ENCODE measurements around the gene KRT23.

The KRT23 gene

DNA sequence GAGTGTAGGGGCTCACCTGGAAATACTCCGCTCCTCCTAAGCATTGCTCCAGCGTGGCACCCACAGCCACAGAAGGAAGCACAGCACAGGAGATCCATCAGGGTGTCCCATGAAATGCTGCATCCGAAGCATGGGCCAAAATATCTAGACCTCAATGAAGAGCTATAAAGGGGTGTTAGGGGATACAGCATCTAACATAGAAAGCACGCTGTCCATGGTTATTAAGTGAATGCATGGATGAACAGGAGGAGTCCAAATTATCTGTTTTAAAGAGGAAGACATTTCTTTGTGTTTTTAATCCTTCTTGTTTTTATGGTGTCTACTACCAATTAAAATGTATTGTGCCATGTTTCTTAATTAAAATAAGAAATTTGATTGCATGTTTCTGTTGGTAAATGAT, 30.8 kb downstream of the KRT23 start:
- Histone ChIP-seq H3K9me2 (replicated peaks; ENCODE audit: low read depth, low read length) (no peaks in the 10 kb centered on the region), H3K36me3 (ENCODE audit: insufficient read depth, low read length) (no peaks in the 10 kb centered on the region), H3K27me3 (ENCODE audit: insufficient read depth, low read length, poor library complexity, severe bottlenecking) (no peaks in the 10 kb centered on the region), H3K4me3 (ENCODE audit: low read length, poor library complexity, severe bottlenecking) (no peak overlapping the region), H3K9ac (ENCODE audit: low read depth, low read length, poor library complexity, severe bottlenecking) (no peak overlapping the region), H3K4me2 (ENCODE audit: low read depth, low read length, poor library complexity, severe bottlenecking) (no peak overlapping the region), H3K79me2 (ENCODE audit: insufficient read depth, low read length) (no peaks in the 10 kb centered on the region), H3K4me1 (ENCODE audit: insufficient read depth, low read length, poor library complexity, severe bottlenecking) (no peaks in the 10 kb centered on the region), H3K9me3 (ENCODE audit: insufficient read depth, low read depth, low read length) (no peaks in the 10 kb centered on the region), H4K20me1 (ENCODE audit: insufficient read depth, low read length, poor library complexity, severe bottlenecking) (no peaks in the 10 kb centered on the region), H2AFZ (ENCODE audit: low read length) (no peak overlapping the region), H3F3A (ENCODE audit: low read depth) (no peaks in the 10 kb centered on the region)
- TF ChIP-seq, protein P1, sequence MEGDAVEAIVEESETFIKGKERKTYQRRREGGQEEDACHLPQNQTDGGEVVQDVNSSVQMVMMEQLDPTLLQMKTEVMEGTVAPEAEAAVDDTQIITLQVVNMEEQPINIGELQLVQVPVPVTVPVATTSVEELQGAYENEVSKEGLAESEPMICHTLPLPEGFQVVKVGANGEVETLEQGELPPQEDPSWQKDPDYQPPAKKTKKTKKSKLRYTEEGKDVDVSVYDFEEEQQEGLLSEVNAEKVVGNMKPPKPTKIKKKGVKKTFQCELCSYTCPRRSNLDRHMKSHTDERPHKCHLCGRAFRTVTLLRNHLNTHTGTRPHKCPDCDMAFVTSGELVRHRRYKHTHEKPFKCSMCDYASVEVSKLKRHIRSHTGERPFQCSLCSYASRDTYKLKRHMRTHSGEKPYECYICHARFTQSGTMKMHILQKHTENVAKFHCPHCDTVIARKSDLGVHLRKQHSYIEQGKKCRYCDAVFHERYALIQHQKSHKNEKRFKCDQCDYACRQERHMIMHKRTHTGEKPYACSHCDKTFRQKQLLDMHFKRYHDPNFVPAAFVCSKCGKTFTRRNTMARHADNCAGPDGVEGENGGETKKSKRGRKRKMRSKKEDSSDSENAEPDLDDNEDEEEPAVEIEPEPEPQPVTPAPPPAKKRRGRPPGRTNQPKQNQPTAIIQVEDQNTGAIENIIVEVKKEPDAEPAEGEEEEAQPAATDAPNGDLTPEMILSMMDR (conservative IDR thresholded peaks at IDR 0.05; ENCODE audit: low read length), result no peak
- TF ChIP-seq EZH2phosphoT487 (IDR thresholded peaks at IDR 0.05; ENCODE audit: borderline replicate concordance), result no peak

GRCh38 chr17:40905370-40905769, 32.1 kb downstream of the KRT23 start:
- Histone ChIP-seq H3K4me2 (ENCODE audit: low read depth, low read length, poor library complexity, severe bottlenecking) (no peak overlapping the region), H3K79me2 (ENCODE audit: insufficient read depth, low read length) (no peaks in the 10 kb centered on the region), H3K9ac (ENCODE audit: low read depth, low read length, poor library complexity, severe bottlenecking) (no peak overlapping the region), H4K20me1 (ENCODE audit: insufficient read depth, low read length, poor library complexity, severe bottlenecking) (no peaks in the 10 kb centered on the region), H3F3A (ENCODE audit: low read depth) (no peaks in the 10 kb centered on the region), H3K27me3 (ENCODE audit: insufficient read depth, low read length, poor library complexity, severe bottlenecking) (no peaks in the 10 kb centered on the region), H3K4me3 (ENCODE audit: low read length, poor library complexity, severe bottlenecking) (no peak overlapping the region), H2AFZ (ENCODE audit: low read length) (no peak overlapping the region), H3K36me3 (ENCODE audit: insufficient read depth, low read length) (no peaks in the 10 kb centered on the region), H3K9me3 (ENCODE audit: insufficient read depth, low read depth, low read length) (no peaks in the 10 kb centered on the region), H3K9me2 (replicated peaks; ENCODE audit: low read depth, low read length) (no peaks in the 10 kb centered on the region), H3K4me1 (ENCODE audit: insufficient read depth, low read length, poor library complexity, severe bottlenecking) (no peaks in the 10 kb centered on the region)
- TF ChIP-seq, protein P1 (conservative IDR thresholded peaks at IDR 0.05; ENCODE audit: low read length), result no peak

- Histone ChIP-seq H3K4me3 (ENCODE audit: low read length, poor library complexity, severe bottlenecking) (no peak overlapping the region), H2AFZ (ENCODE audit: low read length) (no peak overlapping the region)
Measured at GRCh38 chr17:40903129-40903847, 34.2 kb downstream of the KRT23 start.

More at GRCh38 chr17:40903129-40903847, 34.2 kb downstream of the KRT23 start:
- Histone ChIP-seq H3K9ac (ENCODE audit: low read depth, low read length, poor library complexity, severe bottlenecking) (no peak overlapping the region), H3F3A (ENCODE audit: low read depth) (no peaks in the 10 kb centered on the region), H3K4me1 (ENCODE audit: insufficient read depth, low read length, poor library complexity, severe bottlenecking) (no peaks in the 10 kb centered on the region), H4K20me1 (ENCODE audit: insufficient read depth, low read length, poor library complexity, severe bottlenecking) (no peaks in the 10 kb centered on the region), H3K9me3 (ENCODE audit: insufficient read depth, low read depth, low read length) (no peaks in the 10 kb centered on the region), H3K27me3 (ENCODE audit: insufficient read depth, low read length, poor library complexity, severe bottlenecking) (no peaks in the 10 kb centered on the region), H3K79me2 (ENCODE audit: insufficient read depth, low read length) (no peaks in the 10 kb centered on the region), H3K9me2 (replicated peaks; ENCODE audit: low read depth, low read length) (no peaks in the 10 kb centered on the region), H3K4me2 (ENCODE audit: low read depth, low read length, poor library complexity, severe bottlenecking) (no peak overlapping the region), H3K36me3 (ENCODE audit: insufficient read depth, low read length) (no peaks in the 10 kb centered on the region)
- TF ChIP-seq, protein P1 (conservative IDR thresholded peaks at IDR 0.05; ENCODE audit: low read length), result no peak
- no peak for TF ChIP-seq EZH2phosphoT487 (IDR thresholded peaks at IDR 0.05; ENCODE audit: borderline replicate concordance)
